SK-N-SH (cell line): ENCODE data around the gene KERA. TPM values are rescaled to one million over a fixed set of nuclear protein-coding genes. Genes with fewer than 3 reads are reported as not detected.
A peak's percentile ranks its signal among the peaks of the same experiment; 100 is the strongest.

Experiments used
- CTCF ChIA-PET: fragments of 300-600, 350-600 bp; formaldehyde crosslinking; extraction: SDS; loops from one replicate; lab custom pipeline; 2021; lab: Yijun Ruan, JAX
- POLR2A ChIA-PET: fragments of 350-600 bp; sonication (Branson Sonifier 250); formaldehyde crosslinking; extraction: SDS; loops from one replicate; lab custom pipeline; 2020; ENCODE audit warnings: antibody characterized with exemption, inconsistent platforms; lab: Yijun Ruan, JAX
- DNase-seq: peaks from one replicate; pipeline ENCODE4 v3.0.0; 2012
- H2AFZ ChIP-seq: fragments of 200-600 bp; sonication (generic); 2 replicates; pipeline ENCODE4 v1.8.1; 2016; ENCODE audit warnings: antibody characterized with exemption, mild to moderate bottlenecking, low read depth
- H3F3A ChIP-seq: fragments of 200-600 bp; sonication (generic); replicated peaks from 2 replicates; pipeline ENCODE3; 2016; ENCODE audit warnings: antibody characterized with exemption, mild to moderate bottlenecking; ENCODE audit not compliant: insufficient read depth
- H3K27ac ChIP-seq, 2 experiments: fragments of 200-500 bp in 1 of 2; fragments of 200-600 bp in 1 of 2; sonication (Bioruptor generic) in 1 of 2; sonication (generic), shearing (Covaris generic) in 1 of 2; 2 replicates each; pipeline versions ENCODE4 v1.5.1 to v1.6.1; 2014 to 2016; ENCODE audit warnings: low read depth in 2 of 2, inconsistent platforms in 1 of 2, low read length in 1 of 2, mild to moderate bottlenecking in 1 of 2, mixed read lengths in 1 of 2
- H3K27me3 ChIP-seq: fragments of 200-600 bp; sonication (generic), shearing (Covaris generic); 2 replicates; pipeline ENCODE4 v1.6.1; 2016; ENCODE audit warnings: mixed run types; ENCODE audit not compliant: insufficient read depth
- H3K36me3 ChIP-seq, 2 experiments: fragments of 200-500 bp in 1 of 2; fragments of 200-600 bp in 1 of 2; sonication (Bioruptor generic) in 1 of 2; sonication (generic) in 1 of 2; replicated peaks in 1 of 2; 2 replicates each; pipeline versions ENCODE3 to v1.5.1; 2014 to 2016; ENCODE audit warnings: low read length in 1 of 2, mild to moderate bottlenecking in 1 of 2; ENCODE audit not compliant: insufficient read depth in 2 of 2, control insufficient read depth in 1 of 2
- H3K4me1 ChIP-seq, 2 experiments: fragments of 200-500 bp in 1 of 2; fragments of 200-600 bp in 1 of 2; sonication (Bioruptor generic) in 1 of 2; sonication (generic), shearing (Covaris generic) in 1 of 2; 2 replicates each; pipeline versions ENCODE4 v1.5.1 to v1.6.1; 2014 to 2016; ENCODE audit warnings: low read depth in 1 of 2, low read length in 1 of 2, mixed run types in 1 of 2; ENCODE audit not compliant: insufficient read depth in 2 of 2, control insufficient read depth in 1 of 2
- H3K4me2 ChIP-seq: fragments of 200-600 bp; sonication (generic), shearing (Covaris generic); 2 replicates; pipeline ENCODE4 v1.6.1; 2017; ENCODE audit warnings: mixed run types
- H3K4me3 ChIP-seq, 2 experiments: fragments of 200-500 bp in 1 of 2; fragments of 200-600 bp in 1 of 2; sonication (Bioruptor generic) in 1 of 2; sonication (generic), shearing (Covaris generic) in 1 of 2; 2 replicates each; pipeline versions ENCODE4 v1.5.1 to v1.8.1; 2014 to 2016; ENCODE audit warnings: low read depth in 2 of 2, inconsistent platforms in 1 of 2, low read length in 1 of 2, mild to moderate bottlenecking in 1 of 2, mixed read lengths in 1 of 2, moderate library complexity in 1 of 2
- H3K79me2 ChIP-seq: fragments of 200-600 bp; sonication (generic); 2 replicates; pipeline ENCODE4 v1.8.1; 2017; ENCODE audit warnings: mild to moderate bottlenecking; ENCODE audit not compliant: insufficient read depth
- H3K9ac ChIP-seq: fragments of 200-600 bp; sonication (generic); 2 replicates; pipeline ENCODE4 v1.6.1; 2017; ENCODE audit warnings: mixed run types
- H3K9me2 ChIP-seq: fragments of 200-600 bp; sonication (generic); 2 replicates; pipeline ENCODE4 v1.6.1; 2017; ENCODE audit warnings: mixed run types
- H3K9me3 ChIP-seq: fragments of 200-600 bp; sonication (generic); 2 replicates; pipeline ENCODE4 v1.6.1; 2017; ENCODE audit warnings: mixed run types, mild to moderate bottlenecking, moderate library complexity
- H4K20me1 ChIP-seq: fragments of 200-600 bp; sonication (generic); 2 replicates; pipeline ENCODE4 v1.6.1; 2017; ENCODE audit warnings: mild to moderate bottlenecking, mixed run types; ENCODE audit not compliant: insufficient read depth
- CHD2 ChIP-seq: fragments of 150-350 bp; IDR thresholded peaks from 2 replicates; pipeline ENCODE4 v1.6.1; 2018; ENCODE audit warnings: low read length; ENCODE audit not compliant: partially characterized antibody
- CTCF ChIP-seq: fragments of 200-600 bp; sonication (generic); IDR thresholded peaks from 2 replicates; pipeline ENCODE4 v1.6.1; 2017; ENCODE audit warnings: antibody characterized with exemption, mild to moderate bottlenecking, moderate library complexity
- ELF1 ChIP-seq: IDR thresholded peaks from 2 replicates; pipeline ENCODE4 v1.4.0; 2012
- EZH2phosphoT487 ChIP-seq: fragments of 200-600 bp; sonication (generic); IDR thresholded peaks from 2 replicates; pipeline ENCODE4 v1.6.1; 2017; ENCODE audit warnings: low read depth, mixed run types, mild to moderate bottlenecking, antibody characterized with exemption, moderate library complexity, borderline replicate concordance
- FOXJ3 ChIP-seq: sonication (generic); formaldehyde crosslinking; IDR thresholded peaks from 2 replicates; pipeline ENCODE4 v1.5.1; 2020; ENCODE audit warnings: mild to moderate bottlenecking, missing genetic modification reagents
- FOXM1 ChIP-seq: IDR thresholded peaks from 2 replicates; pipeline ENCODE4 v1.4.0; 2012; ENCODE audit warnings: low read depth, mild to moderate bottlenecking
- GABPA ChIP-seq: IDR thresholded peaks from 2 replicates; pipeline ENCODE4 v1.4.0; 2012; ENCODE audit warnings: low read depth, mild to moderate bottlenecking
- GATA2 ChIP-seq: sonication (generic); formaldehyde crosslinking; IDR thresholded peaks from 2 replicates; pipeline ENCODE4 v1.5.0; 2020; ENCODE audit warnings: mild to moderate bottlenecking, missing genetic modification reagents
- IRF3 ChIP-seq: fragments of 150-350 bp; IDR thresholded peaks from 2 replicates; pipeline ENCODE4 v1.6.1; 2016; ENCODE audit warnings: mild to moderate bottlenecking, low read depth, low read length
- MEF2A ChIP-seq: IDR thresholded peaks from 2 replicates; pipeline ENCODE4 v1.4.0; 2012; ENCODE audit warnings: low read depth, borderline replicate concordance
- MXI1 ChIP-seq: IDR thresholded peaks from 2 replicates; pipeline ENCODE4 v1.6.1; 2012; ENCODE audit warnings: mild to moderate bottlenecking, low read depth, low read length, improper control_type of control experiment
- NFIC ChIP-seq: IDR thresholded peaks from 2 replicates; pipeline ENCODE4 v1.4.0; 2012; ENCODE audit warnings: borderline replicate concordance
- NRF1 ChIP-seq: IDR thresholded peaks from 2 replicates; pipeline ENCODE4 v1.6.1; 2012; ENCODE audit warnings: low read depth, mild to moderate bottlenecking, low read length
- PBX3 ChIP-seq: IDR thresholded peaks from 2 replicates; pipeline ENCODE4; 2012
- RAD21 ChIP-seq: IDR thresholded peaks from 2 replicates; pipeline ENCODE4 v1.6.1; 2012; ENCODE audit warnings: mild to moderate bottlenecking, low read length
- RCOR1 ChIP-seq: fragments of 150-350 bp; IDR thresholded peaks from 2 replicates; pipeline ENCODE4 v1.6.1; 2017; ENCODE audit warnings: antibody characterized with exemption, low read length
- TCF12 ChIP-seq: IDR thresholded peaks from 2 replicates; pipeline ENCODE4 v1.4.0; 2012
- USF1 ChIP-seq: IDR thresholded peaks from 2 replicates; pipeline ENCODE4 v1.4.0; 2012; ENCODE audit warnings: low read depth, borderline replicate concordance
- USF2 ChIP-seq: fragments of 150-350 bp; IDR thresholded peaks from 2 replicates; pipeline ENCODE4 v1.6.1; 2017; ENCODE audit warnings: antibody characterized with exemption, low read length, low read depth, borderline replicate concordance
- YY1 ChIP-seq: IDR thresholded peaks from 2 replicates; pipeline ENCODE4 v1.4.0; 2012; ENCODE audit warnings: low read depth, mild to moderate bottlenecking
- WGBS: methylation state at CpG from one replicate; pipeline ENCODE4 v1.1.6; 2017; ENCODE audit warnings: low lambda C conversion rate; 5-methylcytosine and 5-hydroxymethylcytosine counted together
- polyA plus RNA-seq, 3 experiments: library from polyadenylated mRNA; depleted of rRNA; stranded (reverse); fragments of >200 nt; gene quantifications; 2 replicates each; pipeline ENCODE4 v1.2.3, GENCODE V29; 2012

The KERA gene
- polyA plus RNA-seq, 1 of the 3 experiments (the other 2 are of a cell fraction), result not detected

- Histone ChIP-seq H3K27ac (no peak overlapping the region), H3K79me2 (no peaks in the 10 kb centered on the region), H3F3A (peaks cover under 1% of the 10 kb centered on the region), H3K9me2 (no peaks in the 10 kb centered on the region), H3K9ac (no peak overlapping the region), H3K4me2 (no peak overlapping the region), H3K4me1 (peaks cover 0 to 8% of the 10 kb centered on the region in 2 experiments; a peak in 3 of 4 replicates), H3K4me3 (no peak overlapping the region), H4K20me1 (no peaks in the 10 kb centered on the region), H2AFZ (peak overlapping the region; percentile 26; the same call in 1 of the 2 replicates), H3K27me3 (no peaks in the 10 kb centered on the region), H3K36me3 (no peaks in the 10 kb centered on the region), H3K9me3 (peaks cover 3% of the 10 kb centered on the region)
- ChIA-PET POLR2A (no interaction called here), CTCF (interaction anchor here (0.7 kb wide), 1 partner anchor 1393 kb away, joined by 3 read pairs; no protein-coding TSS in a partner anchor)
- TF ChIP-seq IRF3 (no peak), NFIC (no peak), YY1 (no peak), FOXM1 (no peak), RAD21 (no peak), USF1 (no peak), GATA2 (CRISPR knock-in tag) (no peak), RCOR1 (no peak), ELF1 (no peak), PBX3 (no peak), MXI1 (no peak)
- DNase-seq, result no peak
These were observed 36.3 kb upstream of the KERA start for GRCh38 chr12:91094032-91094662.

- H3K4me2 ChIP-seq, result no peak overlapping the region
- no peak for TF ChIP-seq MEF2A
- TF ChIP-seq FOXJ3 (CRISPR knock-in tag), result no peak
- no peak for TF ChIP-seq CTCF
- TF ChIP-seq USF2, result no peak
- TF ChIP-seq RAD21, result no peak
- no peak for TF ChIP-seq EZH2phosphoT487
- no peak for TF ChIP-seq CHD2
- TF ChIP-seq NRF1, result no peak
- TF ChIP-seq GABPA, result no peak
- TF ChIP-seq TCF12, result no peak
- no peak for TF ChIP-seq GATA2 (CRISPR knock-in tag)
- no peak for TF ChIP-seq PBX3
- TF ChIP-seq, all 33 proteins: peak for 0
These were observed 35.5 kb upstream of the KERA start for GRCh38 chr12:91093341-91093740.

More at GRCh38 chr12:91093341-91093740, 35.5 kb upstream of the KERA start:
- no peaks in the 10 kb centered on the region for H3K36me3 ChIP-seq
- peaks cover 0 to 4% of the 10 kb centered on the region in 2 experiments; a peak in 2 of 4 replicates for H3K4me1 ChIP-seq
- no peak for DNase-seq
- H3F3A ChIP-seq, result no peaks in the 10 kb centered on the region
- peaks cover 9% of the 10 kb centered on the region for H3K9me3 ChIP-seq
- ChIA-PET POLR2A (no interaction called here), CTCF (no interaction called here)
- H3K79me2 ChIP-seq, result no peaks in the 10 kb centered on the region
- H3K27me3 ChIP-seq, result no peaks in the 10 kb centered on the region
- no peaks in the 10 kb centered on the region for H4K20me1 ChIP-seq
- H3K4me3 ChIP-seq, result no peak overlapping the region
- H3K9ac ChIP-seq, result no peak overlapping the region
- 93% methylated on average over 4 of the region's 4 CpGs for WGBS
- H3K9me2 ChIP-seq, result no peaks in the 10 kb centered on the region
- no peak overlapping the region for H3K27ac ChIP-seq
- peak overlapping the region; percentile 26; the same call in 1 of the 2 replicates for H2AFZ ChIP-seq
